Stimulated activated CD4-positive, alpha-beta T cell treated with anti-CD3 and anti-CD28 coated beads, Interleukin-4, amount 100 ng/mL, for 48 hours (primary cell): ENCODE results near the gene DDX54.

Experiments
- DNase-seq, 2 donors: peaks; one replicate each; pipeline ENCODE4 v3.0.0-alpha.2; 2020; ENCODE audit warnings: low read depth in 2 of 2

Gene DDX54

GRCh38 chr12:113162102-113163029 lies 22.9 kb downstream of the DDX54 start:
- no peak for DNase-seq

- no peak for DNase-seq
Measured at GRCh38 chr12:113161415-113162016, 23.8 kb downstream of the DDX54 start.

GRCh38 chr12:113159937-113160336 lies 25.3 kb downstream of the DDX54 start:
- DNase-seq: no peak

GRCh38 chr12:113158439-113159203 lies 26.7 kb downstream of the DDX54 start:
- DNase-seq: no peak

- no peak for DNase-seq
Measured at GRCh38 chr12:113157218-113157859, 27.9 kb downstream of the DDX54 start.

- no peak for DNase-seq
Measured at GRCh38 chr12:113155646-113156045, 29.6 kb downstream of the DDX54 start.

GRCh38 chr12:113155060-113155459 lies 30.2 kb downstream of the DDX54 start:
- no peak for DNase-seq

- DNase-seq: no peak
Measured at GRCh38 chr12:113154351-113154973, 30.8 kb downstream of the DDX54 start.

- DNase-seq: peak; percentile 45 to 62
Measured at GRCh38 chr12:113152835-113153814, 32.2 kb downstream of the DDX54 start.

GRCh38 chr12:113152196-113152834 lies 33.0 kb downstream of the DDX54 start:
- no peak for DNase-seq

GRCh38 chr12:113151655-113152054 lies 33.6 kb downstream of the DDX54 start:
- DNase-seq: no peak

- DNase-seq: no peak
Measured at GRCh38 chr12:113149361-113150150, 35.7 kb downstream of the DDX54 start, which contains the start of gene CFAP73. Gene CFAP73, plus strand, starts transcription at chr12:113149724. Its CDS starts 134 bp downstream, at chr12:113149858.

- DNase-seq: no peak
Measured at GRCh38 chr12:113146999-113147398, 38.3 kb downstream of the DDX54 start.

GRCh38 chr12:113145720-113146551 lies 39.3 kb downstream of the DDX54 start:
- DNase-seq: no peak

- no peak for DNase-seq
Measured at GRCh38 chr12:113144806-113145205, 40.5 kb downstream of the DDX54 start.

GRCh38 chr12:113143959-113144358 lies 41.3 kb downstream of the DDX54 start:
- DNase-seq: no peak

- no peak for DNase-seq
Measured at GRCh38 chr12:113142886-113143332, 42.4 kb downstream of the DDX54 start.
